Measurements from ENCODE around the gene FBN1.

Gene FBN1

GRCh38 chr15:48619446-48619845 lies 26.1 kb downstream of the FBN1 start:
- no peak overlapping the region for H3K9ac ChIP-seq (ENCODE audit: low read length)
- no peak overlapping the region for H3K4me3 ChIP-seq (ENCODE audit: low read length)
- H3K9me3 ChIP-seq (ENCODE audit: control insufficient read depth, low read length) = no peaks in the 10 kb centered on the region
- H3K36me3 ChIP-seq (ENCODE audit: control insufficient read depth, insufficient read depth, low read length, severe bottlenecking) = peaks cover 3% of the 10 kb centered on the region
- no peak for DNase-seq (ENCODE audit: low read depth)
- H3K27me3 ChIP-seq (replicated peaks; ENCODE audit: control insufficient read depth, insufficient read depth, low read length) = no peaks in the 10 kb centered on the region
- peaks cover 59% of the 10 kb centered on the region for H3K4me1 ChIP-seq (ENCODE audit: control insufficient read depth, insufficient read depth, low read length)

DNA sequence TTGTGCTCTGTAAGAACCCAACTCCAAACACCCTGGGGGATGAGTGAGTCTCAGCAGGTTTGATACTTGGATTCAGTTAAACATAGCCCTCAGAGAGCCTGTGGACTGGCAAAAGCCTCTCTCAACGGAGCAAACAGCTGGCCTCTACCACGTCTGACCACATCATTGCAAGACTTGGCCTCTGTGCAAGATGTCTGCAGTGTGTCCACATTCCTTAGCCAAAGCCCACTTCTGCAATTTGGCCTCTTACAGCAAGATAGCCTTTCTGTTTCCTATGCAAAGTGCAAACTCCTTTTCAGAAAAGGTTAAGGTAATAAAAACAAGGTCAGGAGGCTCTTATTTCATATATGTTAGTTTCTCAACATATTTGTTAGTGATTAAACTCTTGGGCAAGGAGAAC lies 27.9 kb downstream of the FBN1 start:
- peak; percentile 92 for DNase-seq (ENCODE audit: low read depth)
- Histone ChIP-seq H3K27me3 (replicated peaks; ENCODE audit: control insufficient read depth, insufficient read depth, low read length) (no peaks in the 10 kb centered on the region), H3K4me3 (ENCODE audit: low read length) (peak overlapping the region; percentile 35), H3K36me3 (ENCODE audit: control insufficient read depth, insufficient read depth, low read length, severe bottlenecking) (peaks cover 6% of the 10 kb centered on the region), H3K9ac (ENCODE audit: low read length) (no peak overlapping the region), H3K4me1 (ENCODE audit: control insufficient read depth, insufficient read depth, low read length) (peaks cover 70% of the 10 kb centered on the region), H3K9me3 (ENCODE audit: control insufficient read depth, low read length) (no peaks in the 10 kb centered on the region)

GRCh38 chr15:48616216-48616615 lies 29.3 kb downstream of the FBN1 start:
- peaks cover 19% of the 10 kb centered on the region for H3K36me3 ChIP-seq (ENCODE audit: control insufficient read depth, insufficient read depth, low read length, severe bottlenecking)
- peaks cover 64% of the 10 kb centered on the region for H3K4me1 ChIP-seq (ENCODE audit: control insufficient read depth, insufficient read depth, low read length)

GRCh38 chr15:48614051-48614450 lies 31.5 kb downstream of the FBN1 start:
- Histone ChIP-seq H3K9me3 (ENCODE audit: control insufficient read depth, low read length) (no peaks in the 10 kb centered on the region), H3K4me1 (ENCODE audit: control insufficient read depth, insufficient read depth, low read length) (peaks cover 65% of the 10 kb centered on the region), H3K4me3 (ENCODE audit: low read length) (peak overlapping the region; percentile 0), H3K36me3 (ENCODE audit: control insufficient read depth, insufficient read depth, low read length, severe bottlenecking) (peaks cover 36% of the 10 kb centered on the region), H3K27me3 (replicated peaks; ENCODE audit: control insufficient read depth, insufficient read depth, low read length) (no peaks in the 10 kb centered on the region), H3K9ac (ENCODE audit: low read length) (no peak overlapping the region)
- DNase-seq (ENCODE audit: low read depth) = peak; percentile 50

More at GRCh38 chr15:48616216-48616615, 29.3 kb downstream of the FBN1 start:
- Histone ChIP-seq H3K4me3 (ENCODE audit: low read length) (no peak overlapping the region), H3K9me3 (ENCODE audit: control insufficient read depth, low read length) (no peaks in the 10 kb centered on the region), H3K9ac (ENCODE audit: low read length) (no peak overlapping the region), H3K27me3 (replicated peaks; ENCODE audit: control insufficient read depth, insufficient read depth, low read length) (no peaks in the 10 kb centered on the region)
- peak; percentile 75 for DNase-seq (ENCODE audit: low read depth)

DNA sequence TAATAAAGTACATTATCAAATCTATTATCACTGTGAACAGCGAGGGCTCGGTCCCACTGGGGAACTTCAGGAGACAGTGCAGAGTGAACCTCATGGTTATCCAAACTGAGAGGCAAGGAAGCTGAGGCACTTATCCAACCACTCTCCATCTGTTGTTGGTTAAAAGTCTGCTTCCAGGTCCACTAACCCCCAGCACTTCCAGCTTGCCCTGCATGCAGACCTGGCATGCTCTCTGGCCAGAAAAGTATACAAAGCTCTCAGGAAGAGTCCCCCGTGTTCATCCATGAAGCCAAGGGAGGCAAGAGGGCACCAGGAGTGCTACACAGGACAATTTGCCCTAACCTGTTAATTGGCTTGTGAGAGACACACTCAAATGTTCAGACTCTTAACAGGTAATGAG lies 36.0 kb downstream of the FBN1 start:
- Histone ChIP-seq H3K9ac (ENCODE audit: low read length) (no peak overlapping the region), H3K27me3 (replicated peaks; ENCODE audit: control insufficient read depth, insufficient read depth, low read length) (no peaks in the 10 kb centered on the region), H3K4me3 (ENCODE audit: low read length) (no peak overlapping the region), H3K36me3 (ENCODE audit: control insufficient read depth, insufficient read depth, low read length, severe bottlenecking) (peaks cover 76% of the 10 kb centered on the region), H3K4me1 (ENCODE audit: control insufficient read depth, insufficient read depth, low read length) (peaks cover 38% of the 10 kb centered on the region), H3K9me3 (ENCODE audit: control insufficient read depth, low read length) (no peaks in the 10 kb centered on the region)
- no peak for DNase-seq (ENCODE audit: low read depth)

GRCh38 chr15:48607846-48608245 lies 37.7 kb downstream of the FBN1 start:
- DNase-seq (ENCODE audit: low read depth) = no peak
- Histone ChIP-seq H3K9ac (ENCODE audit: low read length) (no peak overlapping the region), H3K27me3 (replicated peaks; ENCODE audit: control insufficient read depth, insufficient read depth, low read length) (no peaks in the 10 kb centered on the region), H3K9me3 (ENCODE audit: control insufficient read depth, low read length) (no peaks in the 10 kb centered on the region), H3K4me1 (ENCODE audit: control insufficient read depth, insufficient read depth, low read length) (peaks cover 38% of the 10 kb centered on the region), H3K4me3 (ENCODE audit: low read length) (no peak overlapping the region), H3K36me3 (ENCODE audit: control insufficient read depth, insufficient read depth, low read length, severe bottlenecking) (peaks cover 83% of the 10 kb centered on the region)

- H3K36me3 ChIP-seq (ENCODE audit: control insufficient read depth, insufficient read depth, low read length, severe bottlenecking) = peaks cover 66% of the 10 kb centered on the region
- peaks cover 44% of the 10 kb centered on the region for H3K4me1 ChIP-seq (ENCODE audit: control insufficient read depth, insufficient read depth, low read length)
- no peaks in the 10 kb centered on the region for H3K27me3 ChIP-seq (replicated peaks; ENCODE audit: control insufficient read depth, insufficient read depth, low read length)
- H3K4me3 ChIP-seq (ENCODE audit: low read length) = no peak overlapping the region
- no peak overlapping the region for H3K9ac ChIP-seq (ENCODE audit: low read length)
- no peaks in the 10 kb centered on the region for H3K9me3 ChIP-seq (ENCODE audit: control insufficient read depth, low read length)
- DNase-seq (ENCODE audit: low read depth) = peak; percentile 50
Measured at GRCh38 chr15:48604567-48604966, 40.9 kb downstream of the FBN1 start.

- Histone ChIP-seq H3K36me3 (ENCODE audit: control insufficient read depth, insufficient read depth, low read length, severe bottlenecking) (peaks cover 66% of the 10 kb centered on the region), H3K9me3 (ENCODE audit: control insufficient read depth, low read length) (no peaks in the 10 kb centered on the region), H3K4me1 (ENCODE audit: control insufficient read depth, insufficient read depth, low read length) (peaks cover 40% of the 10 kb centered on the region), H3K9ac (ENCODE audit: low read length) (no peak overlapping the region), H3K27me3 (replicated peaks; ENCODE audit: control insufficient read depth, insufficient read depth, low read length) (no peaks in the 10 kb centered on the region), H3K4me3 (ENCODE audit: low read length) (no peak overlapping the region)
- DNase-seq (ENCODE audit: low read depth) = peak; percentile 39
Measured at GRCh38 chr15:48603922-48604321, 41.6 kb downstream of the FBN1 start.

DNA sequence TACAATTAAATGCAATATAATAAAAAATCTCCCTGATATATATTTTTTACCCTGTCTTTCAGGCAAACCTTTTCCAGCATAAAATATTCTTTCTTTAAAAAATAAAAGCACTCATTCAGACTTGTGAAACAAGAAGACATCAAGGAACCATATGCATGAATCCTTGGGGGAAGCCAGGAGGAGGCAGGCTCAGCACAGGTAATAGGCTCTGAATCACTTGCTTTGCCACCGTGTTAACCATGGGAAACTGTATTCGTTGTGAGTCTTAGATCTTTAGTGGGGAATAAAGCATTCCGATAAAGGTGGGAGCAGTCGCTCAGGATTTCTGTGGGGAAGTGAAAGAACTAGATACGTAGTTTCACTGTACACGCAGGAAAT lies 42.4 kb downstream of the FBN1 start:
- Histone ChIP-seq H3K4me1 (ENCODE audit: control insufficient read depth, insufficient read depth, low read length) (peaks cover 34% of the 10 kb centered on the region), H3K9me3 (ENCODE audit: control insufficient read depth, low read length) (no peaks in the 10 kb centered on the region), H3K9ac (ENCODE audit: low read length) (no peak overlapping the region), H3K4me3 (ENCODE audit: low read length) (no peak overlapping the region), H3K36me3 (ENCODE audit: control insufficient read depth, insufficient read depth, low read length, severe bottlenecking) (peaks cover 66% of the 10 kb centered on the region), H3K27me3 (replicated peaks; ENCODE audit: control insufficient read depth, insufficient read depth, low read length) (no peaks in the 10 kb centered on the region)
- DNase-seq (ENCODE audit: low read depth) = no peak

DNA sequence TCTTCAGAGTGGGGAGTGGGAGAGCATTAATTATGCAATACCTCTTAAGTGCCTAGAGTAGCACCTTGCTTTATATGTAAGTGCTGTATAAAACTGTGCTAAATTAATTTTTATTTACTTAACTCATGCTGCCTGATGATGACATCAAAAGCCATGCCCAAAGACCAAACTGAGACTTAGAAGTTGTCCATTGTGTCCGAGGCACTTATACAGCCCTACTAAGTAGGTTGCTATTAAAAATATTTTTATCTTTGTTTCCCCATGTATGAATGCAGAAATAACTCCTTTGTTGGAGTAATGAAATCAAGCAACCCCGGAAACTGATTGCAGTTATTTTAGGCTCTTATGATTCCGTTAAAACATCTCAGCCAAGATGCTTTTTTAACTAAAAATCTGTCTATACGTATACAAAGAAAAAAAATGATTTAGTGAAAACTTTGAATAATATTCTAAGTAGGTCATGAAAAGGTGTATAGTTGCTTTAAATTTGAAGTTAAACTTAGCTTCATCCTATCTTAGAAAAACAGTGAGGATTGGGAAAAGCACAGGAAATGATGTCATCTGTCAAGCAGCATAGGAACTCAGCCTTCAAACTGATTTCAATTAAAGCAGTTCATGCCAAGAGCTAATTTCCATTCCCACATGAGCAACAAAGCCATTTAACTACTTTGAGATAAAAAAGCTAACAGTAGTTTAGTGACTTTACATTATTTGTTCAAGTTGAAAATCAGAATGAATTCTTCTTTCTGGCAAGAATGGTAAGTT lies 43.0 kb downstream of the FBN1 start:
- peaks cover 34% of the 10 kb centered on the region for H3K4me1 ChIP-seq (ENCODE audit: control insufficient read depth, insufficient read depth, low read length)
- H3K9ac ChIP-seq (ENCODE audit: low read length) = peak overlapping the region; percentile 20
- no peaks in the 10 kb centered on the region for H3K27me3 ChIP-seq (replicated peaks; ENCODE audit: control insufficient read depth, insufficient read depth, low read length)
- H3K4me3 ChIP-seq (ENCODE audit: low read length) = peak overlapping the region; percentile 45
- peak; percentile 85 for DNase-seq (ENCODE audit: low read depth)
- peaks cover 66% of the 10 kb centered on the region for H3K36me3 ChIP-seq (ENCODE audit: control insufficient read depth, insufficient read depth, low read length, severe bottlenecking)
- H3K9me3 ChIP-seq (ENCODE audit: control insufficient read depth, low read length) = no peaks in the 10 kb centered on the region

DNA sequence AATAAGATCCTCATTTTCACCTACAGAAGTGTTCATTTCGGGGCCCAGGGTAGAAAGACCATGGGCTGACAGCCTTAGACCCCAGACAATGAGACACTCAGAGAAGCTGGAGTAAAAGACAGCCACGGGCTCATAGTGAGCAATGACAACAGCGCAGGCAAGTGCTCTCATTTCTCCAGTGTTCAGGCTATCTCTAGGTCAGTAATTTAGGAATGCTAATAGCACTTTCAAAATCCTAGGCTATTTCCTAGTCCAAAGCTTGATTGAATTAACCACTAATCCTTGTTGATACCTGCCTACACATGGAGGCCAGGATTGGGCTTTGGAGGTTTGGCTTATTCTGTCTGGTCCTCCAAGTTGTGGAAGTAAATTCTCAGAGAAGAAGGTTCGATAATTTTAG lies 44.4 kb downstream of the FBN1 start:
- no peaks in the 10 kb centered on the region for H3K9me3 ChIP-seq (ENCODE audit: control insufficient read depth, low read length)
- no peak overlapping the region for H3K4me3 ChIP-seq (ENCODE audit: low read length)
- DNase-seq (ENCODE audit: low read depth) = no peak
- H3K9ac ChIP-seq (ENCODE audit: low read length) = no peak overlapping the region
- peaks cover 47% of the 10 kb centered on the region for H3K4me1 ChIP-seq (ENCODE audit: control insufficient read depth, insufficient read depth, low read length)
- peaks cover 64% of the 10 kb centered on the region for H3K36me3 ChIP-seq (ENCODE audit: control insufficient read depth, insufficient read depth, low read length, severe bottlenecking)
- no peaks in the 10 kb centered on the region for H3K27me3 ChIP-seq (replicated peaks; ENCODE audit: control insufficient read depth, insufficient read depth, low read length)

- Histone ChIP-seq H3K36me3 (ENCODE audit: control insufficient read depth, insufficient read depth, low read length, severe bottlenecking) (peaks cover 80% of the 10 kb centered on the region), H3K27me3 (replicated peaks; ENCODE audit: control insufficient read depth, insufficient read depth, low read length) (no peaks in the 10 kb centered on the region), H3K4me1 (ENCODE audit: control insufficient read depth, insufficient read depth, low read length) (peaks cover 39% of the 10 kb centered on the region), H3K9me3 (ENCODE audit: control insufficient read depth, low read length) (no peaks in the 10 kb centered on the region), H3K9ac (ENCODE audit: low read length) (no peak overlapping the region), H3K4me3 (ENCODE audit: low read length) (no peak overlapping the region)
- no peak for DNase-seq (ENCODE audit: low read depth)
Measured at GRCh38 chr15:48596841-48597240, 48.7 kb downstream of the FBN1 start.

Data from adipocyte (in vitro differentiated cells).